RKO (cell line): ENCODE data around the gene SATB1.
"Not testable (repeated sequence)": the region's sequence is repeated elsewhere in the genome, so short reads cannot be mapped to it uniquely, and the experiment has no call there.

Source experiments
- DNase-seq: peaks from one replicate; pipeline ENCODE4 v3.0.0-alpha.2; 2016; ENCODE audit warnings: low spot score

SATB1 gene

GRCh38 chr3:18351823-18352744, 73.1 kb downstream of the SATB1 start:
- no peak for DNase-seq

- no peak for DNase-seq
These were observed 74.0 kb downstream of the SATB1 start for GRCh38 chr3:18351069-18351628.

DNA sequence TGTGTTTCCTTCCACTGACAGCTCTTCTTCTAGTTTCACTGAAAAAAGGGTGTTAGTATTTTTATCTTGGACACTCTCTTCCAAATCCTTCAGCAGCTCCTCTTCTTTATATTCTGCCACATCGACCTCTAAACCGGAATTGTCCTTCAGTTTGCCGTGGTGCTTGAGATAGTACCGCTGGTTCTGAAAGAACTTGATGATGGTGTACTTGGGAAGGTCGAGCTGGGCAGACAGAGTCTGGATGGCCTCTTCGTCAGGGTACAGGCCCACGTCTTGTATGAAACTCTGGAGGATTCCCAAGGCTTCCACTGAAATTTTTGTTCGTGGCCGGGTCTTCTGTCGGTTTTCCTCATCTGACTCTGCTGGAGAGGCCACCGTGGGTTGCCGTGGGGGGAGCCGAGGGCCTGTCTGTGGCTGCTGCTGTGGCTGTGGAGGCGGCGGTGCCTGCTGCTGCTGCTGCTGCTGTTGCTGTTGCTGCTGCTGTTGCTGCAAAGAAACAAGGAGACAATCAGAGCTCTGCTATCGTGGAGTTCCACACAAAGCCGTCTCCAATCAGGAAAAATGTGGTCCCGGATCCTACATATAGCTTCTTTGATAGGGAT, 75.8 kb downstream of the SATB1 start:
- DNase-seq, result no peak

DNA sequence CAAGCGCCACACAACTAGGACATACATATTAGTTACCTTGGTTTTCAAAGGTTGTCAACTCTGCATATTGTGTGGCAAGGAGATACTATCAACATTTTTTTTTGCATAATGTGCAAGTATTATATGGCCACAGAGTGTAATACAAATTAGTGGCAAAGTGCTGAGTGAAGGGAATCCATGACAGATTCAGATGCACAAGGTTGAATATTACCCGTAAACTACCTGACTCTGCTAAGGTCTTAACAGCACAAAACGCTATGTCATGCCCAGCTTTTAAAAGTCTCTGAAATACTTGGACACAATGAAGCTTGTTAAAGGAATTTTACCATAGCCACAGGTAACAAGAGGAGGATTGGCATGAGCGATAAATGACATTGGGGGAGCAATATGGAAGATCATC, 79.0 kb downstream of the SATB1 start:
- no peak for DNase-seq

DNA sequence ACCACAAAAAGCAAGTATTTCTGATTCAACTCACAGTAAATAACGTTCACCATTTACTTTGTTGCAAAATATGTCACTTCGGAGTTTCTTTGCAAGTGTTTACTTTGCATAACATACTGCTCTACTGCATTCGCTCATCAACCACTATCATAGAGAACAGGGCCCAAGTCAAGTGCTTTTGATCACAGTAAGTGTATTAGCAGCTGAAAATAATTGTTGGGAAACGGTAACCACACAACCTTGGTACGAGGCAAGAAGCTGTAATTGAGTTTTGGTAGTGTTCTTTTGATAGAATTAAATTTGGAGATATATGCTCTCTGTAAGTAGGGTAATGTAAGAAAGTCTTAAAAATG, 80.1 kb downstream of the SATB1 start:
- no peak for DNase-seq

DNA sequence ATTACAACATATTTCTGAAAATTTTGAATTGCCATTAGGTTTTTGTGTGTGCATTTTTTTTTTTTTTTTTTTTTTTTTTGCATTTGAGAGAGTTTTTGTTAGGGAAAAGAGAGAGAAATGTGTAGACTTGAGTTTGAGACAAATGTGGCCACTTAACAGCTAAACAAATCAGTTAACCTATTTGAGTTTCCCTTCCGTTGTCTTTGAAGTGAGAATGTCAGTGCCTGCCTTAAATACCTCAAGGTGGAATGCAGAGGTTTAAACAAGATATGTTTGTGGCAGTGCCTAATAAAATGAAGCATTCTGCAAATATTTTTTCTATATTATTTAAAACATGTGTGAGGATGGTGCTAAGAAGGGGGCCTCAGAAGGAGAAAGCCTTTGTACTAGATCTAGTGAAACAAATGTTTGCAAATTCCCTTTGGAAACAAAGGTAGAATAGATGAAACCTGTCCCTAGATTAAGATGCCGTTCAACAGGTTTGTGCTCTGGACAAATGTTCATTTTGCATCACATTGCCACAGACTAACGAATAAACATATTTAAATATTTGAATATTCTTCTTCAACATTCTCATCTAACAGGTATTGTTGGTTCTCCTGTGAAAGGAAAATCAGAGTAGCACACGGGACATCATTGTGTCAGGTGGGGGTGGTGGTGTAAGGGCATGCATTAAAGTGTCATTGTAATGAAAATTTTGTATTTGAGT, 80.7 kb downstream of the SATB1 start:
- DNase-seq, result no peak

DNA sequence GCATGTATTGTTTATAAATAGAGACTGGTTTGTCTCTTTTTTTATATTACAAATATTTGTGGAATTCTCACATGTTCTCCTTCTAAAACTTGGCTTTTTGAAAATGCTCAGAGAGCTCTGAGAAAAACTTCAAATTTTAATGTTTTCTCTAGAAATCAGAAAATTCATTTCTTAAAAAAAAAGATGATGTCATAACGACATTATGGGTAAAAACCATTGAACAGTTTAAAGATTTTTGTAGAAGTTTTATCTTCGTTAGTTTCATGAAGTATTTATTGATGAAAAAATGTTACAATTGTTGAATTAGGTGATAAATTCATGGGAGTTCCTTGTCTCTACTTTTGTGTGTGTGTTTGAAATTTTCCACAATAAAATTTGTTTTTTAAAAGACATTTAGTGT, 81.3 kb downstream of the SATB1 start:
- no peak for DNase-seq

GRCh38 chr3:18338827-18339514, 86.2 kb downstream of the SATB1 start:
- no peak for DNase-seq

DNA sequence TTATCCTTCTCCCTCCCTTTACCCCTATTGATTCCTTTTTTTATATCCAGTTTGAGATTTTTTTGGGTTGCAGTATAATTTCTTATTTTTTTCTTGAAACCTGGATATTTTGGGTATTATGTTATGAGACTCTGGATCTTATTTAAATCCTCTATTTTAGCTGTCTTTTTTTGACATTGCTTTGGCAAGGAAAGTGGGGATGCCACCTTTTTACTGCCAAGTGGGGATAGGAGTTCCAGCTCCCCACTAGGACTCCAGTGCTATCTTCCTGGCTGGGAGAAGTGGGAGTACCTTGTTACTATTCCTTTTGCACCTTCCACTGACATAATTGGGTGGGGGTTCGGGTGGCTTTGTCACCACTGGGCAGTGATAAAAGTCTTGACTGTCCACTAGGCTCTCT, 87.9 kb downstream of the SATB1 start:
- no peak for DNase-seq

DNA sequence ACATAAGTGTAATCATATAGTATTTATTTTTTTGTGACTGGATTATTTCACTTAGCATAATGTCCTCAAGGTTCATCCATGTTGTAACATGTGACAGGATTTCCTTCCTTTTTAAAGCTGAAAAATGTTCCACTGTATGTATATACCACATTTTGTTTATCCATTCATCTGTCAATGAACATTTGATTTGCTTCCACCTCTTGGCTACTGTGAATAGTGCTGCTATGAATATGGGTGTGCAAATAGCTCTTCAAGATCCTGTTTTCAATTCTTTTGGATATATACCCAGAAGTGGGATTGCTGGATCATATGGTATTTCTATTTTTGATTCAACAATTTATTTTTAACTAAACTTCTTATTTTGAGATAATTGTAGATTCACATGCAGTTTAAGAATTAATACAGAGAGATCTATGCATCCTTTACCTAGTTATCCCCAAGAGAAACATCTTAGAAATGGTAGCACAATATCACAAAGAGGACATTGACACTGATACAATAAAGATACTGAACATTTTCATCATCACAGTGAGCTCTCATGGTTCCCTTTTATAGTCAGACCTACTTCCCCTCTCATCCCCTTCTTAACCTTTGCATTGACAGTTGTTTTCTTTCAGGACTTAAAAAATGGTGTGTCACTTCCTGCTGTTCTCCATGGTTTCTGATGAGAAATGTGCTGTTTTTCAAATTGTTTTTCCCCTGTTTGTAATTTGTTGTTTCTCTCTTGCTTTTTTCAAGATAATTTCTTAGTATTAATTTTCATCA, 90.1 kb downstream of the SATB1 start:
- peak; percentile 1 for DNase-seq

GRCh38 chr3:18330772-18331441, 94.2 kb downstream of the SATB1 start:
- not testable (repeated sequence) for DNase-seq

DNA sequence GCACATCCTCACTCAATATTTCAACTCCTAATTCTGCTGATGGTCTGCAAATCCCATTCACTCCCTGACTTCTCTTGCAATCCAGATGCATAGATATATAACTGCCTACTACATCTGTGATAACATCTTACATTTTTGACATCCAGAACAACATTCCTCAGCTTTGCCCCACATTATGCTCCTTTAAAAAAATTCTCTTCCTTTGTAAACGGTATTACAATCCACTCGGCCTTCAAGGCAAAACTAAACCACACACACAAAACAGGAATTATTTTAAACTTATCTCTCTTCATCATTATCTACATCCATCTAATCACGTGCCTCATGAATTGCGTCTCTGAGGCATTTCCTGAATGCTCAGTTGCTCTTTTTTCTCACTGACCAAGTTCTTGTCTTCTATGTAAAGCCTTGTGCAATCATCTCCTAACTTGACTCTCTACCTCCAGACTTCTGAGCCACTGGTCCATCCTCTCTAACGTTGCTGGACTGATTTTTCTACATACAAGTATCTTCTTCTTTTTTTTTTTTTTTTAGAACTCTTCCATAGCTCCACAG, 117.0 kb downstream of the SATB1 start:
- no peak for DNase-seq

DNA sequence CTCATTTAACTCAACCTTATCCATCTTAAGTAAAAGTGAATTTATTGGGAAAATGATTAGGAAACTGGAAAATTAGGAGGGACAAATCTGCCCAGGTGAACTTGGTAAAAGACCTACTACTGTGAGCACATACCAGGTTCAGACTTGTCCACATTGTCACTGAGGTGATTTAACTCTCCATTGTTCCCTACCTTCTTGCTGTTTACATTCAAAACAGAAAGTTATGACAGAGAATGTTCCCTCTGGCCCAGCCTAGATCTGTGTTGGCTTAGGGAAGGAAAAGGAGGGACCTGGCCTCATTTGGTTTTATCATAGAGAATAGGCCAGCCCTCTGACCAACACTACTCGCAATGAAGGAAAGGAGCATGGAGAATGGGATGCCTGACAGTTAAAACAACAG, 117.6 kb downstream of the SATB1 start:
- DNase-seq, result no peak

- no peak for DNase-seq
These were observed 122.6 kb downstream of the SATB1 start for GRCh38 chr3:18302517-18302916.

- no peak for DNase-seq
These were observed 123.4 kb downstream of the SATB1 start for GRCh38 chr3:18301781-18302180.

GRCh38 chr3:18300916-18301315, 124.2 kb downstream of the SATB1 start:
- no peak for DNase-seq

GRCh38 chr3:18297126-18297525, 128.0 kb downstream of the SATB1 start:
- DNase-seq, result no peak
